Activated CD4-positive, alpha-beta T cell treated with anti-CD3 and anti-CD28 coated beads for 48 hours (primary cell): ENCODE measurements around the gene LYRM7.
A peak's percentile ranks its signal among the peaks of the same experiment; 100 is the strongest.
"Not testable (repeated sequence)": the region's sequence is repeated elsewhere in the genome, so short reads cannot be mapped to it uniquely, and the experiment has no call there.

ENCODE experiments used
- DNase-seq: peaks from one replicate; pipeline ENCODE4 v3.0.0-alpha.2; 2020

LYRM7 gene

DNA sequence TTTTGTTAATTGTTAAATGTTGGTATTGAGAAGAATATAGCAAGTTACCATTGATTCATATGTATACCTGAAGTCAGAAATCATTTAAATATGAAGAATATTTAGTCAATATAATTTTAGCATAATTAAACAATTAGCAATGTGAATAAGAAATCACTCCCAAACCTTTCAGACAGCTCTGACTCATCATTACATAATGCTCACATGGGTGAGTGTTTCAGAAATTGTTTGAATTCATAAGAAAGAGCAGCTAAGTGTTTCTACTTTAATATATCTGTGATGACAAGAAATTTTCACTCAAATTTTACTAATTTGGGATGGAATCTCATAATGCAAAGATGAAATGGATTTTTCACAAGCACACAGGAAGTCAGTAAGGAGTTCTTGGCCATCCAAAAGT is 51.1 kb downstream of the LYRM7 start:
- DNase-seq: no peak

DNA sequence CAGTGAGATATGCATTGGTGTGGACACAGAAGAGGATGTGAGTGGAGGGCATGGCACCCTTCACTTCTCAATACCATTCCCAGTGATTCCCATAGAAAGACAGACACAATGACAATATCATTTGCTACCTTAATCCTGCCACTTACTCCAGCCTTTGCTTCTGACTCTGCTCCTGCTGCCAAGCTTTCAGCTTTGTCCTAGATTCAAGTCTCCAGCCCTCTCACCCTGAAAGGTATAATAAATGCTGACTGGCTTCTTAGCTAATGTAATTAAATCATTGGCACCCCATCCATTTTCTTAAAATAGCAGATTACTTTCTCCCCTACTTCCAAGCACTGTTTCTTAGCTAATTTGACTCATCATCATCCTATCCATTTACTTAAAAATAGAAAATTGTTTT is 52.0 kb downstream of the LYRM7 start:
- DNase-seq: no peak

DNA sequence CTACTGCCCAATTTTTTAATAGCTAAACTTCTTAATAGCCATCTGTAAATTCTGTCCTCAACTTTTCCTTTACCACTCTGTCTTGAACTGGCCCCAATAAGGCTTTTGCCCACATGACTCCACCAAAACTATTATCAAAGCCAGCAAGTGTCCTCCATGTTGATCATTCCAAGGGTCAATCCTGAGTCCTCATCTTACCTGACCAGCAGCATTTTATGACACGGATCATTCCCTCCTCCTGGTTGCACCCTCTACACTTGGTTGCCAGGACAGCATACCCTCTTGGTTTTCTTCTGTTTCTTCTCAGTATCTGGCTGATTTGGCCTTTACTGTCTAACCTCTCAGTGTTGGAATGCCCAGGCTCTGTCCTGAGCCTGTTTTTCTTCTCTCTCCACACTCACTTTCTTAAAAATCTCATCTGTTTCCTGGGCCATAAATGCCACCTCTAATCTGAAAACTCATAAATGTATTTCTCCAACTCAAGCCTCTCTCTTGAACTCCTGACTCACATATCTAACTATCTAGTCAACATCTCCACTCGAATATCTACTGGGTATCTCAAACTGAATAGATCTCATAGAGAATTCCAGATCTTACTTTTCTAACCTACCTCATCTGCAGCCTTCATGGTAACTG is 53.1 kb downstream of the LYRM7 start:
- DNase-seq: no peak

DNA sequence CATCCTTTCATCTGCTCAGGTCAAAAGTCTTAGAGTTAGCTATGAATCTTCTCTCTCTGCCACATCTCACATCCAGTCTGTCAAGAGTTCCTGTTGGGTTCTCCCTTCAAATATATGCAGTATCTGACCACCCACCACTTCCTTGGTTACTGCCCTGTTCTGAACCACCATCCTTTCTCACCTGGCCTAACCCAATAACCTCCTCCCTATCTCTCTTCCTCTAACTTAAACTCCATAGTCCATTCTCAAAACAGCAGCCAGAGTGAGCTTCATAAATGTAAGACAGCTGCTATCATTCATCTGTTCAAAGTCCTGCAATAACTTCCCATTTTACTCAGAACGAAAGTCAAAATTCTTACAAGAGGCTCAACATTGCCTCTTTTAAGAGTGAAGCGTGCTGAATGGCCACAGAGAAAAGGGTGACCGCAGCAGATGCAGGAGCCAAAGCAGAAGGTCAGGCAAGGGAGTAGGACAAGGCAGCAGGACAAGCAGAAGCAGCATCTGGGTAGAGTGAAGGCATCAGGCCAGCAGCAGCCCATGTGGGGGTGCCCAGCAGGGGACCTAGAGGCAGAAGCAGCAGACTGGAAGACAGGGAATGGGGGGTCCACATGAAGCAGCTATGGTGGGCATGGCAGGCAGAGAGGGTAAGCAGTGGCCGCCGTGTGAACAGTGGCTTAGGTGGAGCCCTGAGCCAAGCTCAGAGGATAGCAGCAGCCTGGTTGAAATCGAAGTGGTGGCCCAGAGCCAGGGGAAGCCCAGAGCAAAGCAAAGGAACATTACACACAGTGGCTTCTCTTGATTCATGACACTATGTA is 53.9 kb downstream of the LYRM7 start:
- no peak for DNase-seq

DNA sequence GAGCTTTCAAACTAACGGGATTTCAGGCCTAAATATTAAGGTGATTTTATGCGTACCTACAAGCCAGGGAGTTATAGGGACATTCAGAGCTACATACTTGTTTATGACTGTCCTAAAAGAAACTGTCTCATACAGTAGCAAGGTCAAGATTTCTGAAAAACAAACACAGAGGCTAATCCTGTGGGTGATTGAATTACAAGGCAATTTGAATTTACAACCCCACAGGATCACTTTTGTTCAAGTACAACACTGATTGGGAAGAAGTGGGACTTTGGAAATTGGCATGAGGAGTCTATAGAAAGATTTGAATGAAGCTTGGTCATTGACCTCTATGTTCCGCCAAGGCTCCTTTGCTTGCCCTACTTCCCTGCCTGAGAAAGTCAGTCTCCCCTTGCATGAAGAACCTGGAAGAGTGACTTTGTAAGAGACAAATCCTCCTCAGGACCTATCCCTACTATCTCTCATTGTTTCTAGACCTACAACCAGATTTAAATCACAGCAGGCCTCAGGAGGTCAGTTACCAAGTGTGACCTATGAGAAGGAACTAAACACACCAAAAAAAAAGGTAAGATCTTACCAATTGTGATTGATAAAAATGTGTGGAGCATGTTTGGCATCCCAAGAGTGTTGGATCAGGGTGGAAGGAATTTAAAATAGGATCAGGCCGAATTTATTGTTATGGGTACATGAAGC is 54.7 kb downstream of the LYRM7 start:
- no peak for DNase-seq

DNA sequence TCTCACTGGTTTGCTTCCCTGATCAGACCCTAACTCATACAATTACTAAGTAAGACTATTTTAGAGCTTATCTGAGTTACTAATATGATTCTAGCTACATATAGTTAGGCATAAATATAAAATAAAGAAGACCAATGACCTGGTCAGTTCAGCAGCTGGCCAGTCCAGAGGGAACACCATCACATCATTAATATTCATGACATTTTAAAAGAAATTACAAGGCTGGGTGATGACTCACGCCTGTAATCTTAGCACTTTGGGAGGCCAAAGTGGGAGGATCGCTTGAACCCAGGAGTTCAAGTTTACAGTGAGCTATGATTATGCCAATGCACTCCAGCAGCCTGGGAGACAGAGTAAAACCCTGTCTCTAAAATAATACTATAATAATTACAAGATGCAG is 56.2 kb downstream of the LYRM7 start:
- DNase-seq: no peak

DNA sequence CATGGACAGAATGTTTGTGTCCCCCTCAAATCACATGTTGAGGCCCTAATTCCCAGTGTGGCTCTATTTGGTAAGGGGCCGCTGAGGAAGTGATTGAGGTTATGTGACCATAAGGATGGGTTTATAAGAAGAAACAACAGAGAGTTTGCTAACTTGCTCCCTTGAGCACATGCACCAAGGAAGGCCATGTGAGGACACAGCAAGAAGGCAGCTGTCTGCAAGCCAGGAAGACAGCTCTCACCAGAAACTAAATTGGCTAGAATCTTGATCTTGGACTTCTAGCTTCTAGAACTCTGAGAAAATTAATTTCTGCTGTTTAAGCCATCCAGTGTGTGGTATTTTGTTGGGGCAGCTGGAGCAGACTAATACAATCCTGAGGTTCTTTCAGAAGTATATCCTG is 57.9 kb downstream of the LYRM7 start:
- no peak for DNase-seq

DNA sequence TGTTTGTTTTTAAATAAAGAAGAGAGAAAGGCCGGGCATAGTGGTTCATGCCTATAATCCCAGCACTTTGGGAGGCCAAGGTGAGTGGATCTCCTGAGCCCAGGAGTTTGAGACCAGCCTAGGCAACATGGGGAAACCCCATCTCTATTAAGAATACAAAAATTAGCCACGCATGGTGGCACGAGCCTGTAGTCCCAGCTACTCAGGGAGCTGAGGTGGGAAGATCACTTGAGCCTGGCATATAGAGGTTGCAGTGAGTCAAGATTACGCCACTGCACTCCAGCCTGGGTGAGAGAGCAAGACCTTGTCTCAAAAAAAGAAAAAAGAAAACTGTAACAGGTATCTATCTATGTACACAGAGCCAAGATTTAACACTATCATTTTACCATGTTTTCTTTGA is 58.9 kb downstream of the LYRM7 start:
- no peak for DNase-seq

DNA sequence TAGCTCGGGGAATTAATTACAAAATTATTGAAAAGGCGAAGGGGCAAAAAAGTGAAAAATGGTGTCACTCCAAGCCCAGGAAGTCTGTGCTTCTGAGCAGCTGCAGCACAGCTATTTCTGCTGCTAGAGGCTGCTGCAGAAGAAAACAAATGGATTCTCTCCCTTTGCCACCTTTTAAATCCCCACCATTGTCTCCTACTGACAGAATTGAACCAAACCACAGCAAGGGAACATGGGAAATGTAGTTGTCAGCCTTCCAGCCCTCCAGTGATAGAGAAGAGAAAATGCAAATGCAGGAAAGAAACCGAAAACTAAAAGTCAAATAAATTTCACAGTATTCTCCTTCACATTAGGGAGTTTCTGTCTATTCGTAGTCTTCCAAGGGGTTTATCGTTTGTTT is 59.7 kb downstream of the LYRM7 start:
- no peak for DNase-seq

DNA sequence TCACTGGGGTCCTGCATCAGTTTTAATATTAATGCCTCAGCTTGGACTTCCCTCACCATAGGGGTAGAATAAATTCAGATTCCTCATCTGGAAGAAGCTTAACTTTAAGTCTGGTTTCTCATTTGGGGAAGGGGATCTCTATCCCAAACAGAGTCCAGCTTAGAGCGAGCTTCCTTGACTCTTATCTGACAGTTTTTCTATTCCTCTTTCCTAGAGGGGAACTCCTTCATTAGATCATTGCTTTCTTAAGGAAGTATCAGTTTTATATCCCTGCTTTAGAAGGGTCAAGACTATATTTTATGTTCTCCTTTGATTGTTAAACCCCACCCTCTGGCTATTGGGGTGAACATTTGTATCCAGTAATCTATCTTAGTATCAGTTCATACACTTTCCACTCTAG is 68.9 kb downstream of the LYRM7 start:
- no peak for DNase-seq

DNA sequence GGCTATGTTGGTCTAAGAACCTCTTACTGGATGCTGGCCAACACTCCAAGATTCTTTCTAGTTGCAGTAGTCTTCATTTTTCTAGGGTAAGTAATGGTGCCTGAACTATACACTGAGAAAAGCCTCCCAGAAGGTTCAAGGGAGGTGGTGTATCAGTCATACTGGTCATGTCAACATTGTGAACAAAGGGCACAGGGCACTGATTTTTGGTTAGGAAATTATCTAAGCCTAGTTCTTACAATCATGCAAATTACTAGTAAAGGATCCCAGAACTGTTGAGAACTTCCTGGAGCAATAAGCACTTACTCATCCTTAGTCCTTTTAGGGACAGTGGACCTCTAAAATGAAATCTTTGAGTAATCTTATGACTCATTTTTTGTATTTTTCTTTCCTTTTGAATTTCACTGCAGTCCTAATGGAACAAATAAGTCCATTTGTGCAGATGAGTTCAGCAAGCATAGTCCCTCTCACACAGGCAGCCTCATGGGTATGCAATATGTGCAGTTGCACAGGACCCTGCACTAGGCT is 72.0 kb downstream of the LYRM7 start:
- no peak for DNase-seq

DNA sequence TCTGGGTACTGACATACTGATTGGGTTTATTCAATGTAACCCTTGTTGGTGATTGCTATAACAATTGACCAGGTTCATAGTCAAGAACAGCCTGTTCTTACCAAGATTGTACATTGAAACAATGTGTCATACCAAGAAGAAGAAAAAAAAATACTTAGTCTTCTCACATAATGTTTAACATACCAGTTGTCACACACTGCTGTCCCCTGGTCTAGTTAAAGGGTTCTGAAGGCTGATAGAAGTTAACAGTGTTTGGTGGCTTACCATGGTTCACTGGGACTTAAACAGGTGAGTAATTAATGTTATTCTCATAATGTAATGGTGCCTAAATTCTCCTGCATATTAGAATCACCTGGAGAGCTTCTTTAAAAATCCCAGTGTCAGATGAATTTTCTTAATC is 74.6 kb downstream of the LYRM7 start:
- no peak for DNase-seq

DNA sequence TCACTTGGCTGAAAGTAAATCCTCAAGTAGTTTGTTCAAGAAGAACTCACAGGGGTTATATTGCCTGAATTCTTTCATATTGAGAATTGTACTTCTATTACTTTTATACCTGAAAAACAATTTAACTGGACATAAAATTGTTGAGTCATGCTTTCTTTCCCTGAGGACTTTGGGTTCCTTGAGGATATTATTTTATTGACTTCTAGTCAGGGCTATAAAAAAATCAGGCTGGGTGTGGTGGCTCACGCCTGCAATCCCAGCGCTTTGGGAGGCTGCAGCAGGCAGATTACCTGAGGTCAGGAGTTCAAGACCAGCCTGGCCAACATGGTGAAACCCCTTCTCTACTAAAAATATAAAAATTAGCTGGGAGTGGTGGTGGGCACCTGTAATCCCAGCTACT is 75.2 kb downstream of the LYRM7 start:
- DNase-seq: no peak

DNA sequence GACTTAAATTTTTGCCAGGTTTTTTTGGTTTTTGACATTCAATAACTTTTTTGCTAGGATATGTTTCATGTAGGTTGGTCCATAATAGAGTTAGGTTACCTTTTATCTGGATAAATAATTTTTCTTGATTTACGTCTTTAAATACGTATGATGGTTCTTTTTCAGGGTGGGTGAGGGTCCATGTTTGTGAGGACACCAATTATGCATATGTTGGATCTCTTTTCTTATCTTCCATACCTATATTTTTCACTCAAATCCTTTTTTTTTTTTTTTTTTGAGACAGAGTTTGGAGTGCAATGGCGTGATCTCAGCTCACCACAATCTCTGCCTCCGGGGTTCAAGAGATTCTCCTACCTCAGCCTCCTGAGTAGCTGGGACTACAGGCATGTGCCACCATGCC is 75.8 kb downstream of the LYRM7 start:
- no peak for DNase-seq

DNA sequence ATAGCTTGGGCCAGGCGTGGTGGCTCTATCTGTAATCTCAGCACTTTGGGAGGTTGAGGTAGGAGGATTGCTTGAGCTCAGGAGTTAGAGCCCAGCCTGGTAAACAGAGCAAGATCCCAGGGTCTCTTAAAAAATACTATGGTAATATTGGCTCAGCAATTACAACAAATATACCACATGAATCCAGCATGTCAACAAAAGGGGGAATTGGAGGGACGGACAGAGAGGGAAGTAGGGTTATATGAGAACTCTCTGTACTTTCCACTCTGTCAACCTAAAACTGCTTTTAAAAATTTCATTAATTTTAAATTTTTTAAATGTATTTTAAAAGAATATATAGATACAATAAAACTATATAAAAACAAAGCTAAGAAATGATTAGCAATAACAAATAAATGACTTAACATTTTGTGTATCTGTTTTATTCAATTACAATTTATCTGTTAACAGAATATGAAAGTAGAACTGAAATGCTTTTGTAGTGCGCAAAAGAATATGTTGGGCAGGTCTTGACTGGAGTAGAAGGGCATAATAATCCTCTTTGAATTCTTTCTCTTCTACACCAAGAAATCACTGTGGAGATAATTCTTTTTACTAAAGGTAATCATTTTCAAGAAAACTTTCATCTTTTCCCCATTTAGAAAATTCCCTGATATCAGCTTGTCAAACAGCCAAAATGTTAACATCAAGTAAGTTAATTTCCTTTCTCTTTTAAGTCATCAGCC is 80.2 kb downstream of the LYRM7 start:
- no peak for DNase-seq

DNA sequence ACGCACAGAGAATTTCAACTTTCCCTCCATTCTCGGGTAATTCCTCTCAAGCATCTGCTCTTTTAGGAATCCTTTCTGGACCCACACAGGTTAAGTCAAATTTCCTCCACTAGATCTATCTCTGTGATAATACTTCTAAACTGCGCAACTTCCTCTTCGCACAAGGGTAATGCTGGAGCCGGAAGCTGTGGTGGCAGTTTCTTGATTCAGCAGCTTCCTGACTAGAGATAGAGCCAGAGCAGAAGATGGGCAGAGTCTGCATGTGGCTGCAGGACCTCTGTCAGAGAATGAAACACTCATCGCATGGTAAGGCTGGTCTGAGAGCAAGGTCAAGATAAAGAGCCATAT is 82.1 kb downstream of the LYRM7 start:
- DNase-seq: peak; percentile 81

DNA sequence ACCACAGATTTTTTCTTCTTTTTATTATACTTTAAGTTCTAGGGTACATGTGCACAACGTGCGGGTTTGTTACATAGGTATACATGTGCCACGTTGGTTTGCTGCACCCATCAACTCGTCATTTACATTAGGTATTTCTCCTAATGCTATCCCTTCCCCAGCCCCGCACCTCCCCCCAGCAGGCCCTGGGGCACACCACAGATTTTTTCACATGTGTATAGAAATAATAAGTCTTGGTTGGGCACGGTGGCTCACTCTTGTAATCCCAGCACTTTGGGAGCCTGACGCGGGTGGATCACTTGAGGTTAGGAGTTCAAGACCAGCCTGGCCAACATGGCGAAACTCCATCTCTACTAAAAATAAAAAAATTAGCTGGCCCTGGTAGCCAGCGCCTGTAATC is 83.3 kb downstream of the LYRM7 start:
- DNase-seq: not testable (repeated sequence)

DNA sequence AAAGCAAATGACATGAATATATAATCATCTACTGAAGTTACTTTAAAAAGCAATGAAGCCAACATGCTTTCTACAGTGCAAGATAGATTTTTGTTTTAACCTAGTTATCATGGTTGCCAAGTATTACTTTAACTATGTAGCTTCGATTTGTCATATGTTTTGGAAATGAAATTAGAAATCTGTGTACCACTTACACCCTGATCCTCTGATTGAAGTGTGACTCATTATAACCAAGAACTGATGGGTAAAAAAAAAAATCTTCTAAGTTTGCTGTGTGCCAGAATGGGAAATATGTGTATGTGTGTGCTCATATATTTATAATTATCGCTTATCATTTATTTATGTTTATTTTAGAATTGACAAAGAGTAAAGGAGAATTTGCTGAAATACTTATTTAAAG is 84.0 kb downstream of the LYRM7 start:
- DNase-seq: no peak
